Measurements from ENCODE around the gene RPL22.

DNA sequence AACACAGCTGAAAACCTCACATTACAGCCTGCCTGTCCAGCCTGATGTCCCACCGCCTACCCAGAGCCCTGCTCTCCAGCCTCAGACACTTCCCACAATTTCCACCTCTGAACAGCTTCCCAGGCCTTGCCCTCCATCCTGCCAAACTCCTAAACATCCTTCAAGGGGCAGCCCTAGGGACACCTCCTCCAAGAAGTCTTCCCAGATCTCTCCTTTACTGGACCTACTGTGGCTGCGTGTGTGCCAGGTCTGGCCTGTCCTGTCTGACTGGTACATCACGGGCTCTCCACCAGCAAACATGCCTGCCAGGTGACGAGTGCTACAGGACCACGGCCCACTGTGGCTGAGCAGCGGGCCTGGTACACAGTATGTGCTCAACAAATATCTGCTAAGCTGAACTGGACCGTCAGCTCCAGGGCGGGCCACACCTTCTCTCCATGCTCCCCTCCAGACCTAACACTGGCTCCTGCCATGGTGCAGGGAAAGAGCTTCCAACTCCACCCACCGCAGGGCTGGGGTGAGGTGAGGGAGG is 48.0 kb downstream of the RPL22 start:
- TF ChIP-seq REST (IDR thresholded peaks at IDR 0.05; ENCODE audit: borderline replicate concordance in 1 of 2, low read depth in 1 of 2, low read length in 2 of 2) (no peak), ZNF138 (CRISPR knock-in tag; IDR thresholded peaks at IDR 0.05; ENCODE audit: low read depth) (no peak), TEAD3 (CRISPR knock-in tag; optimal IDR thresholded peaks at IDR 0.05; ENCODE audit: borderline replicate concordance) (no peak), HDAC2 (CRISPR knock-in tag; IDR thresholded peaks at IDR 0.05) (no peak), NFE2L1 (CRISPR knock-in tag; IDR thresholded peaks at IDR 0.05; ENCODE audit: borderline replicate concordance) (no peak), BRCA1 (CRISPR knock-in tag; IDR thresholded peaks at IDR 0.05) (no peak), ZNF367 (CRISPR knock-in tag; IDR thresholded peaks at IDR 0.05; ENCODE audit: borderline replicate concordance) (no peak), ZNF792 (CRISPR knock-in tag; IDR thresholded peaks at IDR 0.05) (no peak), CTCF (CRISPR knock-in tag; IDR thresholded peaks at IDR 0.05) (no peak)
